Measurements from ENCODE around the gene DIPK1B.
A peak's percentile ranks its signal among the peaks of the same experiment; 100 is the strongest.
"Not testable (repeated sequence)": the region's sequence is repeated elsewhere in the genome, so short reads cannot be mapped to it uniquely, and the experiment has no call there.

Gene DIPK1B

DNA sequence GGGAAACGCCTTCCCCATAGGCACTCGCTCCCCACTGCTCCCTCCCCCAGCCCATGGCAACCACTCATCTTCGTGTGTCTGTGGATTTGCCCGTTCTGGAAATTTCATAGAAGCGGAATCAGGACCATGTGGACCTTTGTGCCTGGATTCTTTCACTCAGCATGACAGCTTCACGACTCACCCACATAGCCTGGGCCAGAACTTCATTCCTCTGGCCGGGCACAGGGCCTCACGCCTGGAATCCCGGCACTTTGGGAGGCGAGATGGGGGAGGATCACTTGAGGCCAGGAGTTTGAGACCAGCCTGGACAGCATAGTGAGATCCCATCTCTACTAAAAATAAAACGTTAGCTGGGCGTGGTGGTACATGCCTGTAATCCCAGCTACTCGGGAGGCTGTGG lies 12.1 kb upstream of the DIPK1B start:
- no peak for DNase-seq

- DNase-seq: no peak
Measured at GRCh38 chr9:136700959-136701667, 11.3 kb upstream of the DIPK1B start.

DNA sequence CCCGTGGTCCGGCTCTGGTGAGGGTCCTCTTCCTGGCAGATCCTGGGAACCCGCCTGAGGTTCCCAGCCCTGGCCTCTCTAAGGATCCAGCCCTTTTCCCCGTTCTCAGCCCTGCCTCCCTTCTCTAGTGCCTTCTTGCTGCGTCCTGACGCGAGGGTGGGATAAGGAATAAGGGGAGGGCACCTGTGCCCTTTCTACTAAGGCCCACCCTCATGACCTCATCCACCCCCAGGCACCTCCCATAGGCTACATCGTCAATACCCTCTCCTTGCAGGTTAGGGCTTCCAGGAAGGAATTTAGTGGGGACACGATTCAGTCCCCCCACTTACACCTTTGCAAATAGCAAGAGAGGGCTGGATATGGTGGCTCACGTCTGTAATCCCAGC lies 10.7 kb upstream of the DIPK1B start:
- no peak for DNase-seq

DNA sequence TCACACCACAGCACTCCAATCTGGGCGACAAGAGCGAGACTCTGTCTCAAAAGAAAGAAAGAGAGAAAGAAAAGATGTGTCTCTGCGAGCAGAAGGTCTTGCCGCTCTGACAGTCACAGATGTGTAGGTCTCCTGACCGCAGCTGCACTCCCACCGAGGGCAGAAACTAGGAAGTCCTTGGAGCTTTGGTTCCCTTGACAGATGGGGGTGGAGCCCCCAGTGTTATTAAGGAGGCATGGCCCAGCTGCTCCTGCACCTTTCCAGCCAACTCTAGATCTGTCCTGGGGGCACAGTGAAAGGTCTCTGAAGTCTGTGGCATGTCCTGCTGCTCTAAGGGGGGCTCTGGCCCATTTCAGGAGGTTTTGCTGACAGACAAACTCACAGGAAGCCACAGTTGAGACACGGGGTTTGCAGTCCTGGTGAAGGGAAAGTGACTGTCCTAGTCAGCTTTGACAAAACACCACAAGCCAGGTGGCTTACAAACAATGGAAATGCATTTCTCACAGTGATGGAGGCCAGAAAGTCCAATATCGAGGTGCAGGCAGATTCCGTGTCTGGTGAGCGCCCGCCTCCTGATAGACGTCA lies 9.0 kb upstream of the DIPK1B start:
- DNase-seq: no peak

DNA sequence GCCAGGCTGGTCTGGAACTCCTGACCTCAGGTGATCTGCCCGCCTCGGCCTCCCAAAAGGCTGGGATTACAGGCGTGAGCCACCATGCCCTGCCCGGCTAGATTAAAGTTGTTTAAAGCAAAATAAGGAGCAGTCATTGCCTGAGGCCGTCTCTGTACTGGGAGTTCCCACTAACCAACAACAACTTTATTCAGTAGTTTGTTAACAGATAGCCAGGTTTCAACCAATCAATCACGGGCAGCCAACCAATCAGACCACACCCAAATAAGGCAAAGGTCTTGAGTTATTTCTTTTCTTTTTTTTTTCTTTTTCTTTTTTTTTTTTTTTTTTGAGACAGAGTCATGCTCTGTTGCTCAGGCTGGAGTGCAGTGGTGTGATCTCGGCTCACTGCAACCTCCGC lies 7.6 kb upstream of the DIPK1B start:
- not testable (repeated sequence) for DNase-seq

DNA sequence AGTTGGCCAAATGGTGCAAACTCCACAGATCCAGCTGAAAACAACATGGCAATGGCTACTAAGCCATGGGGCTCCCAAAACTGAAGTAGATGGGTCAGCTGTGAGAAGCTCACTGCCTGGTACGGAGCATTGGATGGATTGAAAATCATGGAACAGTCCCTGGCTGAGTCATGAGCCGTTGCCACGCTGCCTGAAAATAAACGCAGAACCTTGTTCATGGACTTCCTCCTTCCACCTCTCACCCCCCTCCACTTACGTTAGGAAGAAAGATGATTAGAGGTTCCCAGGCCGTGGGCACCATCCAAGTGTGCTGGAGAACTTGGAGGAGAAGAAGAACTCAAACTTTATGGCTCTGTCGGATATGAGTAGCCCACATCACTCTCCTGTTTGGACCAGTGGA lies 6.8 kb upstream of the DIPK1B start:
- DNase-seq: no peak

GRCh38 chr9:136707011-136707410 lies 5.4 kb upstream of the DIPK1B start:
- no peak for DNase-seq

DNA sequence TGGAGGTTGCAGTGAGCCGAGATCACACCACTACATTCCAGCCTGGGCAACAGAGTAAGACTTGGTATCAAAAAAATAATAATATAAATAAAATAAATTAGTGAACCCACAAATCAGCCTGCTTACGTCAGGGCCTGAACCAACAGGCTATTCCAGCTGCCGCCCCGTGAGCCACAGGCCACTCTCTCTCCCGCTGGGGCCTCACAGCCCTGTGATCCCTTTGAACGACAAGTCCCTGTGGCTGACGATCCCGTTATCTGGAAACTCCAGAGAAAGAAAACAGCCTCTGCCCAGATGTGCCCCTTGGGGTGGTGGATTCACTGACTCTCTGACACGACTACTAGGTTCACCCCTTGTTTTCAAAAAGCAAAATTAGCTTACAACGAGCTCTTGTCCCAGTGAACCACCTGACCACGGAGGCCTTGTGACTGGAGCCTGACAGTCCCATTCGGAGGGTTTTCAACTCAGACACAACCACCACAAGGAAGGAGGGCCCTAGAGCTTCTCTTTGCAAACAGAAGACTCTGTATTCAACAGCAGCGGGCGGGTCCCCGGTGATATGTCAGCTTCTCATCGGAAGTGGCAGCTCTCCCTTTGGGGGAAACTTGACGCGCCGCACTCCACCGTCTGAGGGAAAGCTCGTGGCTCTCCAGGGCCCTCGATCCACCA lies 4.4 kb upstream of the DIPK1B start:
- no peak for DNase-seq

GRCh38 chr9:136709454-136710109 lies 2.8 kb upstream of the DIPK1B start:
- DNase-seq: no peak

DNA sequence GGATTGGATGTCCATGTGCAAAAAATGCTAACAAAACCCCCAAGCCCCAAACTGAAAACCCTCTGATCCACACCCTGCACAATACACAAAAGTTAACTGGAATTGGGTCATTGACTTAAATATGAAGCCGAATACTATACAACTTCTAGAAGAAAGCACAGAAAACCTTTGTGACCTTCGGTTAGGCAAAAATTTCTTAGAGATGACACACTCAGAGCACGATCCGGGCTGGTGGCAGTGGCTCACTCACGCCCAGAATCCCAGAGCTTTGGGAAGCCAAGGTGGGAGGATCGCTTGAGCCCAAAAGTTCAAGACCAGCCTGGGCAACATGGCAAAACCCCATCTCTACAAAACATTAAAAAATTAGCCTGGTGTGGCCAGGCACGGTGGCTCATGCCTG lies 1.8 kb upstream of the DIPK1B start:
- no peak for DNase-seq

DNA sequence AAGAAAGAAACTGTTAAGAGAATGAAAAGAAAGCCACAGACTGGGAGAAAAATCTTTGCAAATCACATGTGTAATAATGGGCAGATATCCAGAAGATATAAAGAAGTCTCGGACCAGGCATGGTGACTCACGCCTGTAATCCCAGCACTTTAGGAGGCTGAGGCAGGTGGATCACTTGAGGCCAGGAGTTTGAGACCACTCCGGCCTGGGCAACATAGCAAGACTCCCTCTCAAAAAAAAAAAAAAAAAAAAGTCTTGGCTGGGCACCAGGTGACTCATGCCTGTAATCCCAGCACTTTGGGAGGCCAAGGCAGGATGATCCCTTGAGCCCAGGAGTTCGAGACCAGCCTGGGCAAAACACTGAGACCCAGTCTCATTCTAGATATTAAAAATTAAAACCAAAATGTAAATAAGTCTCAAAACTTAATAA lies 1.1 kb upstream of the DIPK1B start:
- not testable (repeated sequence) for DNase-seq

GRCh38 chr9:136712690-136713544 lies 545 bp downstream of the DIPK1B start:
- no peak for DNase-seq

DNA sequence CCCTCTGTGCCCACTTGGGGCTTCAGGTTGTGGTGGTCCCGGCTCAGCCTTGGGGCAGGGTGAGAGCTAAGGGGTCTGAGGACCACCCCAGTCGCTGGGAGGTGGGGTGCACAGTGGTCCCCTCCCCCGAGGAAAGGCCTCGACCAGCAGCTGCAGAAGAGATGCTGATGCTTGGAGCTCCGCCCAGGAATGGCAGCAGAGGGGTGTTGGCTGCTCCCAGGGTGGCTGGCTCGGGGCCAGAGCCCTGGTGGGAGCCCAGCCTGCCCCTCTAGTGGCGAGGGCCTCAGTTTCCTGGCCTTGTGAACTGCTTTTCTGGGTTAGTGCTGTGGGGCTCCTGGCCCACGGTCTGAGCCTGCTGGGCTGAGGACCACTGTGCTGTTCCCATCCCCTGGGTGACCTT lies 1.2 kb downstream of the DIPK1B start:
- peak in 1 of 2 experiments; percentile 52 for DNase-seq

- no peak for DNase-seq
Measured at GRCh38 chr9:136714096-136714892, 1.9 kb downstream of the DIPK1B start.

- no peak for DNase-seq
Measured at GRCh38 chr9:136714893-136715274, 2.5 kb downstream of the DIPK1B start.

- DNase-seq: no peak
Measured at GRCh38 chr9:136717399-136717798, 5.0 kb downstream of the DIPK1B start.

- DNase-seq: no peak
Measured at GRCh38 chr9:136718345-136719194, 6.2 kb downstream of the DIPK1B start.

DNA sequence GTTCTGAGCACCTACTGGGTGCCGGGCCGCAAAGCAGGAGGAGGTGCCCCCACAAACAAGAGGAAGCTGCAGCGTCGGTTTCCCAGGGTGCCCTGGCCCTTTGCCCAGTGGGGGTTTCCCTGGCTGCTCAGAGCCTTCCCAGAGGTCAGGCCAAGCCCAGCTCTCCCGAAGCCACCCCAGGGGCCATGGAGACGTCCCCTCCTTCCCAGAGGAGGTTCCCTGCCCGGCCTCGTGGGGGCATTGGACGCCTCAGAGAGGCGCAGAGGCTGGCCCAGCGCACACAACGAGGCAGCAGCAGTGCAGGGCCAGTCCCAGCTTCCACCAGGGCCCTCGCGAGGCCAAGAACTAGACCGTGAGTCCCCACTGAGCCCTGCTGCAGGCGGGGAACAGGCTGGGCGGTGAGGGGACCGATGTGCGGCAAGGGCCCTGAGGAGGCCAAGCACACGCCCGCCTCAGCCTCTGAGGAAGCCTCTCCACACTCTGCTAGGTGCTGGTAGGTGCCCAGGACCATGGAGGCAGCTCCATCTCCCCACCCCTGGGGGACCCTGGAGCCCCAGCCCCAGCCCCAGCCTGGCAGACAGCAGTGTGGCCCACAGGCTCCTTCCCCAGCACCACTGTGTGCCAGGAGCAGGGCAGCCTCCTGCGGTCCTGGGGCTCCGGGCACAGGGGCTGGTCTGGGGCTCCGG lies 7.0 kb downstream of the DIPK1B start:
- DNase-seq: no peak

- DNase-seq: no peak
Measured at GRCh38 chr9:136720251-136720897, 8.0 kb downstream of the DIPK1B start.

DNA sequence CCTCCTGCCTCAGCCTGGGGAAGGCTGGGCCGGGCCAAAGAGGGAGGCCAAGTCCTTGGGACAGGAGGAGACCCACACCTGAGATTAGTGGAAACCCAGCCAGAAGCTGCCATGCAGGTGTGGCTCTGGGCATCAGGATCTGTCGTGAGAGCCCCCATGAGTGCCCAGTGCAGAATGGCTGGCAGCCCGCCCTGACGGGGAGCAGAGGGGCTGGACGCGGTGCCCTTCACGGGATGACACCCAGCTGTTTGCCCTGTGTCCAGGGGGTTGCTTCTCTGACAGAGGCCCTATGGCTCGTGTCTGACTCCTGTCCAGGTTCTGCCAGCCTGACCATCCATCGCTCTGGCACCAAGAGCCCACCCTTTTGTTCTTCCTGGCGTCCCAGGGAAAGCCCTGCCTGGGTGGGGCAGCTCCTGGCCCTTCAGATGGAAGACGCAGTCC lies 8.5 kb downstream of the DIPK1B start:
- no peak for DNase-seq

Data from NCI-H446 (cell line).